ENCODE measurements around the gene GSTK1. TPM values are rescaled to one million over a fixed set of nuclear protein-coding genes. Genes with fewer than 3 reads are reported as not detected.

The GSTK1 gene
- polyA plus RNA-seq, 1 of the 3 experiments (the other 2 are of a cell fraction) = 299 TPM

DNA sequence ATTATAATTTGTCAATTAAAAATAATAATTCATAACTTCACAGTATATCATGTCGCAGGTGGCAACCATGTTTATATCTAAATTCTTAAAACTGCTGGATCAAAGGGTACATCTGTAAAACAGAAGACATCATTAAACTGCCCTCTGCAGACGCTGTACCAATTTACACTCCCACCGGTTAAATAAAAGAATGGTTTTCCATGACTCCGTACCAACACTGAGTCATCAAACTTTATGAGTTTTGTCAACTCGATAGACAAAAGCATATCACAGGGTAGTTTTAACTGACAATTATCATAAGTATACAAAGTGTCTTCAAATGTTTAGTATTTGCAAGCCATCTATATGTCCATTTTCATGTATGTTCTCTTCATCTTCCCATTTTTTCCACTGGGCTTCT is 5.7 kb upstream of the GSTK1 start:
- Histone ChIP-seq H4K20me1 (ENCODE audit: insufficient read depth) (no peaks in the 10 kb centered on the region), H3K4me1 (ENCODE audit: control insufficient read depth in 1 of 2, insufficient read depth in 2 of 2, low read depth in 1 of 2, low read length in 1 of 2) (no peaks in the 10 kb centered on the region), H2AFZ (ENCODE audit: low read depth) (no peak overlapping the region), H3K4me2 (no peak overlapping the region), H3K36me3 (replicated peaks in 1 of 2; ENCODE audit: control insufficient read depth in 1 of 2, insufficient read depth in 2 of 2, low read length in 1 of 2) (no peaks in the 10 kb centered on the region), H3K4me3 (ENCODE audit: low read depth in 2 of 2, low read length in 1 of 2) (no peak overlapping the region), H3K27me3 (ENCODE audit: insufficient read depth) (no peaks in the 10 kb centered on the region), H3K79me2 (ENCODE audit: insufficient read depth) (no peaks in the 10 kb centered on the region), H3F3A (replicated peaks; ENCODE audit: insufficient read depth) (no peaks in the 10 kb centered on the region), H3K9me3 (peaks cover 11% of the 10 kb centered on the region; the same call in 1 of the 2 replicates), H3K9ac (no peak overlapping the region), H3K27ac (ENCODE audit: low read depth in 2 of 2, low read length in 1 of 2) (no peak overlapping the region), H3K9me2 (no peaks in the 10 kb centered on the region)
- CTCF ChIA-PET = interaction anchor here (0.9 to 1.5 kb wide), 6 partner anchors 11 to 151 kb away, joined by 3 to 5 read pairs (median 4); partner anchors contain the start of gene EPHA1
- TF ChIP-seq NRF1 (IDR thresholded peaks at IDR 0.05; ENCODE audit: low read depth, low read length) (no peak), MXI1 (IDR thresholded peaks at IDR 0.05; ENCODE audit: low read depth, low read length) (no peak), TCF12 (IDR thresholded peaks at IDR 0.05) (no peak)
- TF ChIP-seq, protein P1, sequence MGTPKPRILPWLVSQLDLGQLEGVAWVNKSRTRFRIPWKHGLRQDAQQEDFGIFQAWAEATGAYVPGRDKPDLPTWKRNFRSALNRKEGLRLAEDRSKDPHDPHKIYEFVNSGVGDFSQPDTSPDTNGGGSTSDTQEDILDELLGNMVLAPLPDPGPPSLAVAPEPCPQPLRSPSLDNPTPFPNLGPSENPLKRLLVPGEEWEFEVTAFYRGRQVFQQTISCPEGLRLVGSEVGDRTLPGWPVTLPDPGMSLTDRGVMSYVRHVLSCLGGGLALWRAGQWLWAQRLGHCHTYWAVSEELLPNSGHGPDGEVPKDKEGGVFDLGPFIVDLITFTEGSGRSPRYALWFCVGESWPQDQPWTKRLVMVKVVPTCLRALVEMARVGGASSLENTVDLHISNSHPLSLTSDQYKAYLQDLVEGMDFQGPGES (IDR thresholded peaks at IDR 0.05; ENCODE audit: low read depth, low read length) = no peak
- POLR2A ChIA-PET = no interaction called here
- WGBS (ENCODE audit: low lambda C conversion rate) = 41% methylated on average over 5 of the region's 5 CpGs
- no peak for DNase-seq

DNA sequence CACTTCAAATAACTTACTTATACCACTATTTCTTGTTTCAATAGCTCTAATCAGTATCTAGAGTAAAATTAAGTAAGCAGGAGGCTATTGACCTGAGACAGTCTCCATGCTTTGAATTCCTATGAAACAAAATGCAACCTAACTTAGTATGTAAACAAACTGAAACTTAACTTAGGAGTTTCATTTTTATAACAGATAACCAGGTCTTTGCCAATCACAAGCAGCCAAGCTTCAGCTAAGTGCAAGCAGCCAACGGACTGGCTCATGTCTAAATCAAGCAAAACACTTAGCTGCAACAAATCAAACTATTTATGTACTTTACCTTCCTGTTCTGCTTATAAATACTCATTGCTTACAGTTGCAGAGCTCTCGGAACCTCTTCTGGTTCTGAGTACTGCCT is 4.4 kb upstream of the GSTK1 start:
- Histone ChIP-seq H4K20me1 (ENCODE audit: insufficient read depth) (no peaks in the 10 kb centered on the region), H3K4me1 (ENCODE audit: control insufficient read depth in 1 of 2, insufficient read depth in 2 of 2, low read depth in 1 of 2, low read length in 1 of 2) (peaks cover 0 to 2% of the 10 kb centered on the region in 2 experiments; a peak in 1 of 4 replicates), H3K4me3 (ENCODE audit: low read depth in 2 of 2, low read length in 1 of 2) (no peak overlapping the region), H3K27ac (ENCODE audit: low read depth in 2 of 2, low read length in 1 of 2) (no peak overlapping the region), H3F3A (replicated peaks; ENCODE audit: insufficient read depth) (no peaks in the 10 kb centered on the region), H2AFZ (ENCODE audit: low read depth) (no peak overlapping the region; the same call in none of the 2 replicates), H3K79me2 (ENCODE audit: insufficient read depth) (peaks cover 4% of the 10 kb centered on the region), H3K9ac (no peak overlapping the region), H3K9me3 (peaks cover 5% of the 10 kb centered on the region; the same call in 1 of the 2 replicates), H3K27me3 (ENCODE audit: insufficient read depth) (no peaks in the 10 kb centered on the region), H3K9me2 (no peaks in the 10 kb centered on the region), H3K4me2 (no peak overlapping the region), H3K36me3 (replicated peaks in 1 of 2; ENCODE audit: control insufficient read depth in 1 of 2, insufficient read depth in 2 of 2, low read length in 1 of 2) (no peaks in the 10 kb centered on the region)
- ChIA-PET CTCF (interaction anchor here (0.8 to 2.7 kb wide), 6 partner anchors 9 to 157 kb away, joined by 3 to 7 read pairs (median 4); no protein-coding TSS in a partner anchor), POLR2A (no interaction called here)
- 53% methylated on average over 2 of the region's 2 CpGs for WGBS (ENCODE audit: low lambda C conversion rate)
- DNase-seq = no peak
- TF ChIP-seq, protein P2, sequence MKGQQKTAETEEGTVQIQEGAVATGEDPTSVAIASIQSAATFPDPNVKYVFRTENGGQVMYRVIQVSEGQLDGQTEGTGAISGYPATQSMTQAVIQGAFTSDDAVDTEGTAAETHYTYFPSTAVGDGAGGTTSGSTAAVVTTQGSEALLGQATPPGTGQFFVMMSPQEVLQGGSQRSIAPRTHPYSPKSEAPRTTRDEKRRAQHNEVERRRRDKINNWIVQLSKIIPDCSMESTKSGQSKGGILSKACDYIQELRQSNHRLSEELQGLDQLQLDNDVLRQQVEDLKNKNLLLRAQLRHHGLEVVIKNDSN (IDR thresholded peaks at IDR 0.05; ENCODE audit: borderline replicate concordance, low read depth) = no peak
- TF ChIP-seq ELF1 (IDR thresholded peaks at IDR 0.05) (no peak), YY1 (IDR thresholded peaks at IDR 0.05; ENCODE audit: low read depth) (no peak), RFX5 (IDR thresholded peaks at IDR 0.05; ENCODE audit: low read length) (no peak), JUND (IDR thresholded peaks at IDR 0.05) (no peak), TEAD4 (IDR thresholded peaks at IDR 0.05; ENCODE audit: borderline replicate concordance, insufficient read depth) (no peak), TCF12 (IDR thresholded peaks at IDR 0.05) (no peak)
- TF ChIP-seq, protein P3, sequence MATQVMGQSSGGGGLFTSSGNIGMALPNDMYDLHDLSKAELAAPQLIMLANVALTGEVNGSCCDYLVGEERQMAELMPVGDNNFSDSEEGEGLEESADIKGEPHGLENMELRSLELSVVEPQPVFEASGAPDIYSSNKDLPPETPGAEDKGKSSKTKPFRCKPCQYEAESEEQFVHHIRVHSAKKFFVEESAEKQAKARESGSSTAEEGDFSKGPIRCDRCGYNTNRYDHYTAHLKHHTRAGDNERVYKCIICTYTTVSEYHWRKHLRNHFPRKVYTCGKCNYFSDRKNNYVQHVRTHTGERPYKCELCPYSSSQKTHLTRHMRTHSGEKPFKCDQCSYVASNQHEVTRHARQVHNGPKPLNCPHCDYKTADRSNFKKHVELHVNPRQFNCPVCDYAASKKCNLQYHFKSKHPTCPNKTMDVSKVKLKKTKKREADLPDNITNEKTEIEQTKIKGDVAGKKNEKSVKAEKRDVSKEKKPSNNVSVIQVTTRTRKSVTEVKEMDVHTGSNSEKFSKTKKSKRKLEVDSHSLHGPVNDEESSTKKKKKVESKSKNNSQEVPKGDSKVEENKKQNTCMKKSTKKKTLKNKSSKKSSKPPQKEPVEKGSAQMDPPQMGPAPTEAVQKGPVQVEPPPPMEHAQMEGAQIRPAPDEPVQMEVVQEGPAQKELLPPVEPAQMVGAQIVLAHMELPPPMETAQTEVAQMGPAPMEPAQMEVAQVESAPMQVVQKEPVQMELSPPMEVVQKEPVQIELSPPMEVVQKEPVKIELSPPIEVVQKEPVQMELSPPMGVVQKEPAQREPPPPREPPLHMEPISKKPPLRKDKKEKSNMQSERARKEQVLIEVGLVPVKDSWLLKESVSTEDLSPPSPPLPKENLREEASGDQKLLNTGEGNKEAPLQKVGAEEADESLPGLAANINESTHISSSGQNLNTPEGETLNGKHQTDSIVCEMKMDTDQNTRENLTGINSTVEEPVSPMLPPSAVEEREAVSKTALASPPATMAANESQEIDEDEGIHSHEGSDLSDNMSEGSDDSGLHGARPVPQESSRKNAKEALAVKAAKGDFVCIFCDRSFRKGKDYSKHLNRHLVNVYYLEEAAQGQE (IDR thresholded peaks at IDR 0.05; ENCODE audit: low read depth, low read length) = no peak
- TF ChIP-seq, protein P1 (IDR thresholded peaks at IDR 0.05; ENCODE audit: low read depth, low read length) = no peak
- TF ChIP-seq, protein P4, sequence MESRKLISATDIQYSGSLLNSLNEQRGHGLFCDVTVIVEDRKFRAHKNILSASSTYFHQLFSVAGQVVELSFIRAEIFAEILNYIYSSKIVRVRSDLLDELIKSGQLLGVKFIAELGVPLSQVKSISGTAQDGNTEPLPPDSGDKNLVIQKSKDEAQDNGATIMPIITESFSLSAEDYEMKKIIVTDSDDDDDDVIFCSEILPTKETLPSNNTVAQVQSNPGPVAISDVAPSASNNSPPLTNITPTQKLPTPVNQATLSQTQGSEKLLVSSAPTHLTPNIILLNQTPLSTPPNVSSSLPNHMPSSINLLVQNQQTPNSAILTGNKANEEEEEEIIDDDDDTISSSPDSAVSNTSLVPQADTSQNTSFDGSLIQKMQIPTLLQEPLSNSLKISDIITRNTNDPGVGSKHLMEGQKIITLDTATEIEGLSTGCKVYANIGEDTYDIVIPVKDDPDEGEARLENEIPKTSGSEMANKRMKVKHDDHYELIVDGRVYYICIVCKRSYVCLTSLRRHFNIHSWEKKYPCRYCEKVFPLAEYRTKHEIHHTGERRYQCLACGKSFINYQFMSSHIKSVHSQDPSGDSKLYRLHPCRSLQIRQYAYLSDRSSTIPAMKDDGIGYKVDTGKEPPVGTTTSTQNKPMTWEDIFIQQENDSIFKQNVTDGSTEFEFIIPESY (IDR thresholded peaks at IDR 0.05; ENCODE audit: borderline replicate concordance, low read depth) = no peak
- TF ChIP-seq, protein P5, sequence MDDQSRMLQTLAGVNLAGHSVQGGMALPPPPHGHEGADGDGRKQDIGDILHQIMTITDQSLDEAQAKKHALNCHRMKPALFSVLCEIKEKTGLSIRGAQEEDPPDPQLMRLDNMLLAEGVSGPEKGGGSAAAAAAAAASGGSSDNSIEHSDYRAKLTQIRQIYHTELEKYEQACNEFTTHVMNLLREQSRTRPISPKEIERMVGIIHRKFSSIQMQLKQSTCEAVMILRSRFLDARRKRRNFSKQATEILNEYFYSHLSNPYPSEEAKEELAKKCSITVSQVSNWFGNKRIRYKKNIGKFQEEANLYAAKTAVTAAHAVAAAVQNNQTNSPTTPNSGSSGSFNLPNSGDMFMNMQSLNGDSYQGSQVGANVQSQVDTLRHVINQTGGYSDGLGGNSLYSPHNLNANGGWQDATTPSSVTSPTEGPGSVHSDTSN (IDR thresholded peaks at IDR 0.05) = no peak
- TF ChIP-seq, protein P6, sequence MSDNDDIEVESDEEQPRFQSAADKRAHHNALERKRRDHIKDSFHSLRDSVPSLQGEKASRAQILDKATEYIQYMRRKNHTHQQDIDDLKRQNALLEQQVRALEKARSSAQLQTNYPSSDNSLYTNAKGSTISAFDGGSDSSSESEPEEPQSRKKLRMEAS (IDR thresholded peaks at IDR 0.05; ENCODE audit: low read depth) = no peak
- TF ChIP-seq, protein P7, sequence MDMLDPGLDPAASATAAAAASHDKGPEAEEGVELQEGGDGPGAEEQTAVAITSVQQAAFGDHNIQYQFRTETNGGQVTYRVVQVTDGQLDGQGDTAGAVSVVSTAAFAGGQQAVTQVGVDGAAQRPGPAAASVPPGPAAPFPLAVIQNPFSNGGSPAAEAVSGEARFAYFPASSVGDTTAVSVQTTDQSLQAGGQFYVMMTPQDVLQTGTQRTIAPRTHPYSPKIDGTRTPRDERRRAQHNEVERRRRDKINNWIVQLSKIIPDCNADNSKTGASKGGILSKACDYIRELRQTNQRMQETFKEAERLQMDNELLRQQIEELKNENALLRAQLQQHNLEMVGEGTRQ (IDR thresholded peaks at IDR 0.05; ENCODE audit: borderline replicate concordance, low read depth, low read length) = no peak
